H1 (cell line): Measurements from ENCODE around the gene ABCA5. TPM values are rescaled to one million over a fixed set of nuclear protein-coding genes. Genes with fewer than 3 reads are reported as not detected.

ENCODE experiments used
- CTCF ChIA-PET: fragments of 300-600 bp; sonication (Branson Sonifier 250); formaldehyde crosslinking; loops from one replicate; lab custom pipeline; 2021; ENCODE audit not compliant: partially characterized antibody; lab: Charles Lee
- POLR2A ChIA-PET: fragments of 300-600 bp; sonication (Branson Sonifier 250); formaldehyde crosslinking; loops from one replicate; lab custom pipeline; 2021; ENCODE audit warnings: inconsistent platforms; ENCODE audit not compliant: partially characterized antibody; lab: Charles Lee
- DNase-seq, 2 experiments: peaks; one replicate each; pipeline versions ENCODE4 v3.0.0 to v3.0.0-alpha.2; 2010 to 2022; ENCODE audit warnings: low spot score in 2 of 2, low read depth in 1 of 2, mixed read lengths in 1 of 2
- FAIRE-seq: peaks from 2 replicates; lab custom pipeline; 2011; peaks lifted over from hg19 to GRCh38; lab: Jason Lieb, UNC
- H2AFZ ChIP-seq: 2 replicates; pipeline ENCODE4 v1.8.1; 2012; ENCODE audit warnings: low read length, inconsistent platforms
- H2AK5ac ChIP-seq: 2 replicates; pipeline ENCODE4 v1.6.1; 2013; ENCODE audit warnings: low read depth, low read length
- H2BK120ac ChIP-seq: replicated peaks from 2 replicates; pipeline ENCODE3; 2013; ENCODE audit warnings: low read depth, low read length, inconsistent platforms
- H2BK12ac ChIP-seq: 2 replicates; pipeline ENCODE4 v1.6.1; 2013; ENCODE audit warnings: low read depth, low read length
- H2BK15ac ChIP-seq: 2 replicates; pipeline ENCODE4 v1.6.1; 2013; ENCODE audit warnings: low read length
- H2BK20ac ChIP-seq: 2 replicates; pipeline ENCODE4 v1.6.1; 2013; ENCODE audit warnings: low read length
- H2BK5ac ChIP-seq: 2 replicates; pipeline ENCODE4 v1.6.1; 2013; ENCODE audit warnings: low read depth, low read length
- H3K14ac ChIP-seq: 2 replicates; pipeline ENCODE4 v1.6.1; 2013; ENCODE audit warnings: inconsistent platforms; ENCODE audit not compliant: insufficient read length
- H3K18ac ChIP-seq: 2 replicates; pipeline ENCODE4 v1.6.1; 2013; ENCODE audit warnings: low read length; ENCODE audit errors: extremely low read depth
- H3K23ac ChIP-seq: 2 replicates; pipeline ENCODE4 v1.6.1; 2013; ENCODE audit warnings: inconsistent platforms; ENCODE audit not compliant: insufficient read length
- H3K23me2 ChIP-seq: 2 replicates; pipeline ENCODE4 v1.6.1; 2013; ENCODE audit warnings: low read depth, low read length
- H3K27ac ChIP-seq: 2 replicates; pipeline ENCODE4 v1.6.1; 2011; ENCODE audit warnings: low read depth, low read length, inconsistent platforms
- H3K27me3 ChIP-seq, 4 experiments: replicated peaks in 1 of 4; 1 replicate in 1 of 4; 2 replicates in 3 of 4; pipeline versions ENCODE4 v1.6.1 to v1.8.1; 2011 to 2013; ENCODE audit warnings: low read length in 3 of 4, mild to moderate bottlenecking in 3 of 4, inconsistent platforms in 2 of 4, mixed read lengths in 2 of 4, moderate library complexity in 1 of 4; ENCODE audit not compliant: control insufficient read depth in 3 of 4, insufficient read depth in 3 of 4; ENCODE audit errors: extremely low read depth in 1 of 4
- H3K36me3 ChIP-seq, 4 experiments: 2 replicates each; pipeline versions ENCODE4 v1.6.1 to v1.8.1; 2011 to 2013; ENCODE audit warnings: mild to moderate bottlenecking in 4 of 4, low read length in 3 of 4, moderate library complexity in 2 of 4, control low read depth in 1 of 4, inconsistent platforms in 1 of 4; ENCODE audit not compliant: insufficient read depth in 4 of 4, control insufficient read depth in 2 of 4
- H3K4ac ChIP-seq: replicated peaks from 2 replicates; pipeline ENCODE3; 2013; ENCODE audit warnings: low read length, low read depth, mixed read lengths, inconsistent platforms; ENCODE audit not compliant: insufficient read length
- H3K4me1 ChIP-seq, 4 experiments: replicated peaks in 1 of 4; 1 replicate in 1 of 4; 2 replicates in 3 of 4; pipeline versions ENCODE4 v1.6.1 to v1.8.1; 2011 to 2013; ENCODE audit warnings: low read length in 3 of 4, inconsistent platforms in 2 of 4, mixed read lengths in 1 of 4; ENCODE audit not compliant: insufficient read depth in 4 of 4, control insufficient read depth in 3 of 4
- H3K4me2 ChIP-seq, 2 experiments: 2 replicates each; pipeline versions ENCODE4 v1.6.1 to v1.8.1; 2011 to 2013; ENCODE audit warnings: low read depth in 2 of 2, low read length in 2 of 2, control low read depth in 1 of 2, inconsistent platforms in 1 of 2, mild to moderate bottlenecking in 1 of 2; ENCODE audit not compliant: insufficient read depth in 1 of 2
- H3K4me3 ChIP-seq, 4 experiments: fragments of 200-600, 300-600 bp in 1 of 4; sonication (generic), shearing (Covaris generic), sonication (Bioruptor Twin) in 1 of 4; 2 replicates each; pipeline versions ENCODE4 v1.5.1 to v1.8.1; 2011 to 2016; ENCODE audit warnings: low read length in 4 of 4, low read depth in 3 of 4, control low read depth in 2 of 4, inconsistent platforms in 2 of 4, mild to moderate bottlenecking in 2 of 4, mixed read lengths in 1 of 4, moderate library complexity in 1 of 4; ENCODE audit not compliant: insufficient read depth in 2 of 4; ENCODE audit errors: extremely low read depth in 1 of 4
- H3K56ac ChIP-seq: replicated peaks from 2 replicates; pipeline ENCODE3; 2013; ENCODE audit warnings: low read depth, mild to moderate bottlenecking, mixed read lengths, low read length, inconsistent platforms; ENCODE audit not compliant: insufficient read length
- H3K79me1 ChIP-seq: 2 replicates; pipeline ENCODE4 v1.6.1; 2013; ENCODE audit warnings: low read depth, low read length, control low read depth
- H3K79me2 ChIP-seq, 2 experiments: 2 replicates each; pipeline versions ENCODE4 v1.6.1 to v1.8.1; 2012 to 2013; ENCODE audit warnings: low read length in 2 of 2, mild to moderate bottlenecking in 2 of 2, inconsistent platforms in 1 of 2; ENCODE audit not compliant: insufficient read depth in 2 of 2, control insufficient read depth in 1 of 2
- H3K9ac ChIP-seq, 4 experiments: replicated peaks in 1 of 4; 1 replicate in 1 of 4; 2 replicates in 3 of 4; pipeline versions ENCODE4 v1.6.1 to v1.8.1; 2011 to 2013; ENCODE audit warnings: low read depth in 3 of 4, low read length in 3 of 4, control low read depth in 2 of 4, mild to moderate bottlenecking in 2 of 4, moderate library complexity in 2 of 4, inconsistent platforms in 1 of 4; ENCODE audit errors: extremely low read depth in 1 of 4
- H3K9me3 ChIP-seq, 2 experiments: 2 replicates each; pipeline versions ENCODE4 v1.6.1 to v1.8.1; 2012 to 2013; ENCODE audit warnings: mild to moderate bottlenecking in 2 of 2, moderate library complexity in 2 of 2, control low read depth in 1 of 2, inconsistent platforms in 1 of 2, low read depth in 1 of 2, low read length in 1 of 2, mixed read lengths in 1 of 2; ENCODE audit not compliant: insufficient read depth in 2 of 2
- H4K20me1 ChIP-seq, 2 experiments: replicated peaks in 1 of 2; 2 replicates each; pipeline versions ENCODE3 to v1.8.1; 2011 to 2013; ENCODE audit warnings: inconsistent platforms in 2 of 2, low read length in 2 of 2, mild to moderate bottlenecking in 1 of 2; ENCODE audit not compliant: insufficient read depth in 2 of 2, control insufficient read depth in 1 of 2
- H4K5ac ChIP-seq: 2 replicates; pipeline ENCODE4 v1.6.1; 2013; ENCODE audit warnings: low read length, low read depth, mixed read lengths, inconsistent platforms; ENCODE audit not compliant: insufficient read length
- H4K8ac ChIP-seq: 2 replicates; pipeline ENCODE4 v1.8.0; 2013; ENCODE audit warnings: mild to moderate bottlenecking, moderate library complexity, low read length, inconsistent platforms; ENCODE audit not compliant: insufficient read depth; ENCODE audit errors: extremely low read depth
- H4K91ac ChIP-seq: replicated peaks from 2 replicates; pipeline ENCODE3; 2013; ENCODE audit warnings: low read length, mixed read lengths, inconsistent platforms; ENCODE audit not compliant: insufficient read length
- KDM4A ChIP-seq: IDR thresholded peaks from one replicate; pipeline ENCODE4 v1.7.1; 2012; ENCODE audit warnings: low read depth, mild to moderate bottlenecking, moderate library complexity, low read length, inconsistent platforms; ENCODE audit not compliant: severe bottlenecking
- POLR2A ChIP-seq, 2 experiments: IDR thresholded peaks; 1 replicate in 1 of 2; 2 replicates in 1 of 2; pipeline ENCODE4 v1.6.1; 2011; ENCODE audit warnings: low read depth in 2 of 2, low read length in 2 of 2, mild to moderate bottlenecking in 2 of 2; ENCODE audit errors: control extremely low read depth in 1 of 2
- SAP30 ChIP-seq: fragments of 300-600 bp; sonication (generic); IDR thresholded peaks from 2 replicates; pipeline ENCODE4 v1.7.1; 2012; ENCODE audit warnings: low read length, moderate library complexity, mild to moderate bottlenecking, inconsistent platforms; ENCODE audit not compliant: insufficient read depth, insufficient replicate concordance
- SUZ12 ChIP-seq: fragments of 200-600 bp; sonication (generic); IDR thresholded peaks from 2 replicates; pipeline ENCODE4 v1.6.1; 2012; ENCODE audit warnings: mild to moderate bottlenecking, inconsistent platforms, low read length, moderate library complexity, mixed read lengths
- WGBS, 2 experiments: shearing (Covaris generic) in 1 of 2; methylation state at CpG; one replicate each; pipeline versions ENCODE4 v1.1.6 to v1.1.7; 2013 to 2015; ENCODE audit warnings: low lambda C conversion rate in 2 of 2, mixed read lengths in 2 of 2, inconsistent platforms in 1 of 2, low coverage in 1 of 2, missing lambda C conversion rate in 1 of 2; ENCODE audit not compliant: insufficient replicate concordance in 2 of 2, insufficient coverage in 1 of 2, insufficient read length in 1 of 2; ENCODE audit errors: extremely low coverage in 1 of 2, missing lambda C conversion rate in 1 of 2; 5-methylcytosine and 5-hydroxymethylcytosine counted together
- polyA plus RNA-seq, 7 experiments: library from polyadenylated mRNA; depleted of rRNA in 3 of 7; stranded (reverse) in 5 of 7; unstranded in 2 of 7; fragments of >200 nt in 5 of 7; fragments of 200-250 nt in 2 of 7; gene quantifications; 1 replicate in 5 of 7; 2 replicates in 1 of 7; 4 replicates in 1 of 7; pipeline versions ENCODE4 v1.2.1 to v1.2.3, GENCODE V29; 2011 to 2013; ENCODE audit warnings: missing spikeins in 2 of 7, mixed read lengths in 2 of 7
- total RNA-seq: library from RNA; stranded (reverse); fragmentation: NEBNext Ultra II Directional; extraction: Animal tissue kit (Norgen Biotek cat#: 25700); gene quantifications from 2 replicates; pipeline ENCODE4 v1.2.1, GENCODE V29; 2021

ABCA5 gene
- total and polyA plus RNA-seq, 2 of the 8 experiments (the other 6 are each of a cell fraction or from before 2014, with no cell fraction given), result 1.3 to 4.1 TPM

GRCh38 chr17:69227541-69227940 is 99.4 kb downstream of the ABCA5 start:
- CTCF ChIA-PET, result interaction anchor here (0.6 to 2.4 kb wide), 3 partner anchors 142 to 450 kb away, joined by 3 to 9 read pairs (median 3); no protein-coding TSS in a partner anchor
- POLR2A ChIA-PET, result no interaction called here
- 88% methylated on average over 2 of the region's 2 CpGs; no CpG with 5 or more reads in 1 of the 2 experiments for WGBS, 2 experiments
- TF ChIP-seq KDM4A (no peak), POLR2A (IDR thresholded peaks at IDR 0.05; ENCODE audit: control extremely low read depth in 1 of 2, low read depth in 2 of 2, low read length in 2 of 2) (no peak), SUZ12 (no peak), SAP30 (no peak)

More at GRCh38 chr17:69227541-69227940, 99.4 kb downstream of the ABCA5 start:
- no peak overlapping the region for H2BK12ac ChIP-seq
- DNase-seq (no peak), FAIRE-seq (no peak)
- H3K14ac ChIP-seq, result no peak overlapping the region
- H3K79me1 ChIP-seq, result no peaks in the 10 kb centered on the region
- H3K36me3 ChIP-seq, result no peaks in the 10 kb centered on the region
- H3K23ac ChIP-seq, result no peak overlapping the region
- no peaks in the 10 kb centered on the region for H3K23me2 ChIP-seq
- no peak overlapping the region for H2BK15ac ChIP-seq
- H2AFZ ChIP-seq, result no peak overlapping the region
- H3K4me1 ChIP-seq, result no peaks in the 10 kb centered on the region
- no peak overlapping the region for H4K8ac ChIP-seq
- H3K4ac ChIP-seq, result no peak overlapping the region
- H3K18ac ChIP-seq, result no peak overlapping the region
- H3K4me3 ChIP-seq, result no peak overlapping the region
- H4K91ac ChIP-seq, result no peak overlapping the region
- H4K5ac ChIP-seq, result no peak overlapping the region
- no peak overlapping the region for H2BK20ac ChIP-seq
- H3K9me3 ChIP-seq, result no peaks in the 10 kb centered on the region
- H3K56ac ChIP-seq, result no peak overlapping the region
- no peak overlapping the region for H3K9ac ChIP-seq
- H2BK5ac ChIP-seq, result no peak overlapping the region
- H3K27ac ChIP-seq, result no peak overlapping the region
- H3K79me2 ChIP-seq, result no peaks in the 10 kb centered on the region
- no peaks in the 10 kb centered on the region for H3K27me3 ChIP-seq
- H3K4me2 ChIP-seq, result no peak overlapping the region
- no peaks in the 10 kb centered on the region for H4K20me1 ChIP-seq
- no peak overlapping the region for H2BK120ac ChIP-seq
- no peak overlapping the region for H2AK5ac ChIP-seq
